Measurements from ENCODE around the gene GGACT.

The GGACT gene

GRCh38 chr13:100510208-100510957 is 78.2 kb downstream of the GGACT start:
- no peak overlapping the region for H3K4me3 Mint-ChIP-seq
- no peak overlapping the region for H3K27ac Mint-ChIP-seq
- peaks cover 2% of the 10 kb centered on the region for H3K27me3 Mint-ChIP-seq
- no peaks in the 10 kb centered on the region for H3K9me3 Mint-ChIP-seq (ENCODE audit: low read depth)
- H3K36me3 Mint-ChIP-seq = no peaks in the 10 kb centered on the region
- H3K4me1 Mint-ChIP-seq (ENCODE audit: low read depth) = peaks cover 19% of the 10 kb centered on the region

DNA sequence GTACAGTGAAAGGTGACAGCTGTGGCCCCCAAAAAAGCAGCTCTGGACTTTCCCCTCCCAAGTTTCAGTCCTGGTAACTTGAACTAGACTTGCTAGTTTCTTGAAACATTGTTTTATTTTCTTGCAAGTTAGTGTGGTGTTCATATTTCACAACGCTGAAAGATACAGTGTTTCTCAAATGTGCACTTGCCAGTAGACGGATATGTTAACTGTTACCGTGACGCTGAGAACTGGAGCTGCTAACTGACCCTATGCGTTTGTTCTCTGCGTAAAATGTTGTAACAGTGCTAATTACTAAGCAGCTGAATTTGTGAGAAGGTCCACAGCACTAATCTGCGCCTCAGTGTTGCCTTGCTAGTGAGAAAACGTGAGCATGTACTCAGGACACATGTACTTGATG is 79.6 kb downstream of the GGACT start:
- H3K27me3 Mint-ChIP-seq = no peaks in the 10 kb centered on the region
- no peaks in the 10 kb centered on the region for H3K9me3 Mint-ChIP-seq (ENCODE audit: low read depth)
- no peak overlapping the region for H3K4me3 Mint-ChIP-seq
- H3K4me1 Mint-ChIP-seq (ENCODE audit: low read depth) = peaks cover 16% of the 10 kb centered on the region
- no peak overlapping the region for H3K27ac Mint-ChIP-seq
- H3K36me3 Mint-ChIP-seq = no peaks in the 10 kb centered on the region

- Mint-ChIP-seq H3K9me3 (ENCODE audit: low read depth) (no peaks in the 10 kb centered on the region), H3K4me3 (no peak overlapping the region), H3K27ac (no peak overlapping the region), H3K36me3 (no peaks in the 10 kb centered on the region), H3K4me1 (ENCODE audit: low read depth) (peaks cover 16% of the 10 kb centered on the region), H3K27me3 (no peaks in the 10 kb centered on the region)
These were observed 80.1 kb downstream of the GGACT start for GRCh38 chr13:100508455-100508854.

DNA sequence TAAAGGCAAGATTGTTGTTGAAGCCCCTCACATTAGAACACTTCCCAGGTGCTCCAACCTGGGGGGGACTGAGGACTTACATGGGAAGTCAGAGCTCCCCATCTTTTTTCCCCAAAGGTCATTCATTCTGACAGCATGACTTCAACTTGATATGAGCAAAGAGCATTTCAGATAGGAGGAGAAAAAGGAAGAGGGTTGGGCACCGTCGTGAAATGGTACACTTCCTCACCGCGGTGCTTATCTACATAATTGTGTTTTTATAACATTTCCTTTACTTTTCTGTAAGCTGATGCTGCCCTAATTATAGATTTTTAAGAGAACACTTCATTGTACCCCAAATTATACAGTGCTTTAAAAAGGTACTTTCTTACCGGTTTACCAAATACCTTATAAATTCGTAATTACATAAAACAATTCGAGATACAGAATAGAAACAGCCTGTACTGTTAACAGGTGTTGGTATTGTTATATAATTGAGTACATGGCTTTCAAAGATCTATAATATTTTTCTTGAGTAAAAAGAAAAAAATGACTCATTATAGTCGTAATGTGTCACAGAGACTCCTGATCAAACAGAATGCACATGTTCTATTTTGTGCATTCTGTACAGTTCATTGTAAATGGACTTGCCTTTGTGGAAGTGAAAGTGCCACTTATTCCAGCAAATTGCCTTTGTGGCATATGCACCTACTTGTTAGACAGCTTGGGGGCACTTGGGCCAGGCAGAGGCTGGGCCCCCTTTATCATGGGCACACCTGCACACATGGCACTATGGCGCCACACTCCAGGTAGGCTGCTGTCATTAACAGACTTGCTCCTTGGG is 81.8 kb downstream of the GGACT start:
- Mint-ChIP-seq H3K27me3 (no peaks in the 10 kb centered on the region), H3K36me3 (peaks cover 3% of the 10 kb centered on the region), H3K9me3 (ENCODE audit: low read depth) (no peaks in the 10 kb centered on the region), H3K4me1 (ENCODE audit: low read depth) (peaks cover 16% of the 10 kb centered on the region), H3K4me3 (peak overlapping the region; percentile 73), H3K27ac (peak overlapping the region; percentile 75)

DNA sequence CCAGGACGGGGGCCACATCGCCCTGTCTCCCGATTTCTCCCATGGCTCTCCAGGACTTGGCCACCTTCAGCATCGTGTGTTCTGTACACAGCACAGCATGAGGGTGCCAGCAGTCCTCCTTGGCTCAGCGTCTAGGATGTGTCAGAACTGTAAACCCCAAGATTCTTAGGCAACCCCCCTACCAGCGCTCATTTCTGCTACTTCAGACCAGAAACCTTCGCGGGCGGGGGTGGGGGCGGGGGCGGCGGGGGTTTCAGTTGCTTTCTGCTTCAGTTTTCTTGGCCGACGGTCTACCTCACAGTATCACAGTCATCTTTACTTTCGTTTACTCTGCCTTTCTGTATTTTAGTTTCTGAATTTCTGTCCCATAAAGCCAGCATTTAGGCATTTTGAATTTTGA is 82.4 kb downstream of the GGACT start:
- peaks cover 3% of the 10 kb centered on the region for H3K36me3 Mint-ChIP-seq
- no peaks in the 10 kb centered on the region for H3K27me3 Mint-ChIP-seq
- peaks cover 16% of the 10 kb centered on the region for H3K4me1 Mint-ChIP-seq (ENCODE audit: low read depth)
- H3K9me3 Mint-ChIP-seq (ENCODE audit: low read depth) = no peaks in the 10 kb centered on the region
- peak overlapping the region; percentile 75 for H3K27ac Mint-ChIP-seq
- H3K4me3 Mint-ChIP-seq = peak overlapping the region; percentile 73

DNA sequence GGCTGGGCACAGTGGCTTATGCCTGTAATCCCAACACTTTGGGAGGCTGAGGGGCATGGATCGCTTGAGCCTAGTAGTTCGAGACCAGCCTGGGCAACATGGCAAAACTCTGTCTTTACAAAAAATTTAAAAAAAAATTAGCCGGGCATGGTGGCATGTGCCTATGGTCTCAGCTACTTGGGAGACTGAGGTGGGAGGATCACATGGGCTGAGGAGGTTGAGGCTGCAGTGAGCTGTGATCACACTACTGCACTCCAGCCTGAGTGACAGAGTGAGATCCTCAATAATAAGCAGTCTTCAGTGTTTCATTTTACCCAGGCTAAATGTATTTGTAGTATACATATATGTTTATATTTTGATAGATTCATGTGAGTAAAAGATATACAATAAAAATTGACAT is 85.0 kb downstream of the GGACT start:
- Mint-ChIP-seq H3K4me1 (ENCODE audit: low read depth) (peaks cover 16% of the 10 kb centered on the region), H3K36me3 (peaks cover 5% of the 10 kb centered on the region), H3K9me3 (ENCODE audit: low read depth) (no peaks in the 10 kb centered on the region), H3K4me3 (no peak overlapping the region), H3K27ac (no peak overlapping the region), H3K27me3 (no peaks in the 10 kb centered on the region)

- Mint-ChIP-seq H3K27ac (no peak overlapping the region), H3K4me1 (ENCODE audit: low read depth) (peaks cover 16% of the 10 kb centered on the region), H3K4me3 (no peak overlapping the region), H3K36me3 (peaks cover 7% of the 10 kb centered on the region), H3K9me3 (ENCODE audit: low read depth) (no peaks in the 10 kb centered on the region), H3K27me3 (no peaks in the 10 kb centered on the region)
These were observed 86.1 kb downstream of the GGACT start for GRCh38 chr13:100502446-100502845.

GRCh38 chr13:100497389-100497788 is 91.2 kb downstream of the GGACT start:
- H3K4me3 Mint-ChIP-seq = no peak overlapping the region
- H3K36me3 Mint-ChIP-seq = peaks cover 6% of the 10 kb centered on the region
- H3K27ac Mint-ChIP-seq = no peak overlapping the region
- H3K4me1 Mint-ChIP-seq (ENCODE audit: low read depth) = no peaks in the 10 kb centered on the region
- H3K9me3 Mint-ChIP-seq (ENCODE audit: low read depth) = no peaks in the 10 kb centered on the region
- no peaks in the 10 kb centered on the region for H3K27me3 Mint-ChIP-seq

- no peaks in the 10 kb centered on the region for H3K9me3 Mint-ChIP-seq (ENCODE audit: low read depth)
- no peaks in the 10 kb centered on the region for H3K27me3 Mint-ChIP-seq
- H3K4me3 Mint-ChIP-seq = no peak overlapping the region
- H3K27ac Mint-ChIP-seq = no peak overlapping the region
- no peaks in the 10 kb centered on the region for H3K4me1 Mint-ChIP-seq (ENCODE audit: low read depth)
- H3K36me3 Mint-ChIP-seq = peaks cover 6% of the 10 kb centered on the region
These were observed 93.1 kb downstream of the GGACT start for GRCh38 chr13:100495455-100495854.

DNA sequence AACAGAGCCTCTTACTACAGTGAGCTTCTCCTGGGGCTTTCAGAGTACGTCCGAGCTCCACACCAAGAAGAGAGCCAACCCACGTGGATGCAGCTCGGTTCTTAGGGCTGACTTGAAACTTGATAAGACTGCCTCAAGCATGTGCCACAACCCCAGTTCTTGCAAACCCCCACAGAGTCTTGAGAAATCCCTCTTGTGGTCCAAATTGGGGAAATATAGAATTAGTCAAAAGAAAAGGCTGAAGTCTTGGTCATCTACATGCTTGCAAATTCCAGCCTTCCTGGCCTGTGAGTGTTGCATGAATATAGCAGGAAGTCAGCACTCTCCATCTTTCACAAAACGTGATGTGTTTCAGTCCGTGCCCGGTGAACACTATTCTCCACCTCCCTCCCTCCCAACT is 95.2 kb downstream of the GGACT start:
- H3K27me3 Mint-ChIP-seq = no peaks in the 10 kb centered on the region
- H3K9me3 Mint-ChIP-seq (ENCODE audit: low read depth) = no peaks in the 10 kb centered on the region
- H3K4me3 Mint-ChIP-seq = no peak overlapping the region
- H3K4me1 Mint-ChIP-seq (ENCODE audit: low read depth) = no peaks in the 10 kb centered on the region
- H3K27ac Mint-ChIP-seq = no peak overlapping the region
- H3K36me3 Mint-ChIP-seq = peaks cover 4% of the 10 kb centered on the region

- H3K9me3 Mint-ChIP-seq (ENCODE audit: low read depth) = no peaks in the 10 kb centered on the region
- no peaks in the 10 kb centered on the region for H3K36me3 Mint-ChIP-seq
- H3K4me3 Mint-ChIP-seq = no peak overlapping the region
- no peaks in the 10 kb centered on the region for H3K27me3 Mint-ChIP-seq
- no peaks in the 10 kb centered on the region for H3K4me1 Mint-ChIP-seq (ENCODE audit: low read depth)
- H3K27ac Mint-ChIP-seq = no peak overlapping the region
These were observed 97.3 kb downstream of the GGACT start for GRCh38 chr13:100491164-100491842.

DNA sequence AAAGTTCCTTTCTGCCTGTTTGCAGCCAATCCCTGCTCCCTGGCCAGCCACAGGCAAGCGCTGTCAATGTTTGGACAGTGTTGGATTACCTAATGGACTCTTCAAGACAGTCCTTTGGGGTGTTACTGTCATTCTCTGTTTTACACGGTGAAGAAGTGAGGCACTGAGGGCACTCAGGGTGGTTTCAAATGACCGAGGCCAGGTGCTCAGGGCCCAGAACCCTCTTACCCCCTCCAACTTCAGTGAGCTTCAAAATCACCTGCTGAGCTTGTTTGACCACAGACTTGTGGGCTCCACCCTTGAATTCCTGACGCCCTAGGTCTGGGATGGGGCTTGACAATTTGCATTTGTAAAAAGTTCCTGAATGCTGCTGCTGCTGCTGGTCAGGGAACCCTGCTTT is 97.9 kb downstream of the GGACT start:
- H3K4me3 Mint-ChIP-seq = no peak overlapping the region
- no peaks in the 10 kb centered on the region for H3K27me3 Mint-ChIP-seq
- no peak overlapping the region for H3K27ac Mint-ChIP-seq

DNA sequence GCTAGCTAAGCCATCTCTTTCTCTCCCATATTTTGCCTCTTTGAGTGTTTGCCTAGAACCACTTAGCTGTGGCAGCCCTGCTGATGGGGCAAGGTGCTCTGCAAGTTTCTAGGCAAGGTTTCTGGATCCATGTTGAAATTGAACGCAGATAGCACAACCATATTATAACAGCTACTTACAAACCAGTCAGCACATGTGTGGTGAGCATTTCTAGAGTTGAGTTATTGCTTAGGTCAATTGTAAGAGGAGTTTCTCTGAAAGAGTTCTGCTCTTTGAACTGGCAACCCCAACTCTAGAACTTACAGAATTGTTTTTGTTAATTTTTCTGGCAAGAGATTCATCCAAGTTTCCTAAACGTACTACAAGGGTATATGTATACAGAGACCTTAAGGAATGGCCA is 103.3 kb downstream of the GGACT start:
- H3K4me1 Mint-ChIP-seq (ENCODE audit: low read depth) = peaks cover 5% of the 10 kb centered on the region
- H3K9me3 Mint-ChIP-seq (ENCODE audit: low read depth) = no peaks in the 10 kb centered on the region
- no peak overlapping the region for H3K27ac Mint-ChIP-seq
- H3K36me3 Mint-ChIP-seq = peaks cover 6% of the 10 kb centered on the region
- H3K27me3 Mint-ChIP-seq = no peaks in the 10 kb centered on the region
- H3K4me3 Mint-ChIP-seq = no peak overlapping the region

More for the DNA sequence above, 97.9 kb downstream of the GGACT start:
- no peaks in the 10 kb centered on the region for H3K4me1 Mint-ChIP-seq (ENCODE audit: low read depth)
- H3K9me3 Mint-ChIP-seq (ENCODE audit: low read depth) = no peaks in the 10 kb centered on the region
- peaks cover 2% of the 10 kb centered on the region for H3K36me3 Mint-ChIP-seq

- H3K27me3 Mint-ChIP-seq = no peaks in the 10 kb centered on the region
These were observed 103.9 kb downstream of the GGACT start for GRCh38 chr13:100484702-100485101.

DNA sequence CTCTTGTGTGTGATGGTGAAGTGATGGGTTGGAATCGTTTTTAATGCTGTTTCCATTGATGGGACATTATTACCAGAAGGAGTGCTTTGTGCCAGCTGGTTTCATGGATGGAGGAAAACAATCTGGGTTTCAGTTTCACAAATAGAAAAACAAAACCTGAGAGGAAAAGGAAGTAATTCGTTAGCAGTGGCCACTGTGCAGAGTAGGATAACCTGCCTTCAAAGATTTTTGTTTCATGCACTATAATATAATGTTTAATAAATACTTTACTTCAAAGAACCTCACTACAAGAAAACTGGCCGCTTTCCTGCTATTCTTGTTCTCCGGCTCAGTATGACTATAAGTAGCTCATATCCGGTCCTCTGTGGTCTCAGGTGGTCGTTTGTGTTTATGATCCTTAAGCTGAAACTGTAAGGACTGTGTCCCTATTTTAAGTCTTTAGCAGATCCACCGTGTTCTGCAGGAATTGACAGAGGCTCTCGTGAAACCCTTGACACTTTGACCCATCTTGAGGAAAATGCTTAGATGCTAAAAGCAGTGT is 104.7 kb downstream of the GGACT start:
- no peak overlapping the region for H3K27ac Mint-ChIP-seq
- no peaks in the 10 kb centered on the region for H3K27me3 Mint-ChIP-seq
- H3K4me3 Mint-ChIP-seq = no peak overlapping the region
- peaks cover 8% of the 10 kb centered on the region for H3K36me3 Mint-ChIP-seq
- H3K9me3 Mint-ChIP-seq (ENCODE audit: low read depth) = no peaks in the 10 kb centered on the region
- H3K4me1 Mint-ChIP-seq (ENCODE audit: low read depth) = peaks cover 5% of the 10 kb centered on the region

More at GRCh38 chr13:100484702-100485101, 103.9 kb downstream of the GGACT start:
- Mint-ChIP-seq H3K4me1 (ENCODE audit: low read depth) (peaks cover 5% of the 10 kb centered on the region), H3K9me3 (ENCODE audit: low read depth) (no peaks in the 10 kb centered on the region), H3K36me3 (peaks cover 8% of the 10 kb centered on the region), H3K27ac (no peak overlapping the region), H3K4me3 (no peak overlapping the region)
